ENCODE results near the gene KRTAP4-12.

- TF ChIP-seq, protein P1, sequence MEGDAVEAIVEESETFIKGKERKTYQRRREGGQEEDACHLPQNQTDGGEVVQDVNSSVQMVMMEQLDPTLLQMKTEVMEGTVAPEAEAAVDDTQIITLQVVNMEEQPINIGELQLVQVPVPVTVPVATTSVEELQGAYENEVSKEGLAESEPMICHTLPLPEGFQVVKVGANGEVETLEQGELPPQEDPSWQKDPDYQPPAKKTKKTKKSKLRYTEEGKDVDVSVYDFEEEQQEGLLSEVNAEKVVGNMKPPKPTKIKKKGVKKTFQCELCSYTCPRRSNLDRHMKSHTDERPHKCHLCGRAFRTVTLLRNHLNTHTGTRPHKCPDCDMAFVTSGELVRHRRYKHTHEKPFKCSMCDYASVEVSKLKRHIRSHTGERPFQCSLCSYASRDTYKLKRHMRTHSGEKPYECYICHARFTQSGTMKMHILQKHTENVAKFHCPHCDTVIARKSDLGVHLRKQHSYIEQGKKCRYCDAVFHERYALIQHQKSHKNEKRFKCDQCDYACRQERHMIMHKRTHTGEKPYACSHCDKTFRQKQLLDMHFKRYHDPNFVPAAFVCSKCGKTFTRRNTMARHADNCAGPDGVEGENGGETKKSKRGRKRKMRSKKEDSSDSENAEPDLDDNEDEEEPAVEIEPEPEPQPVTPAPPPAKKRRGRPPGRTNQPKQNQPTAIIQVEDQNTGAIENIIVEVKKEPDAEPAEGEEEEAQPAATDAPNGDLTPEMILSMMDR (IDR thresholded peaks at IDR 0.05; ENCODE audit: poor library complexity, severe bottlenecking), result no peak
- TF ChIP-seq POLR2AphosphoS5 (IDR thresholded peaks at IDR 0.05) (no peak), TAF1 (IDR thresholded peaks at IDR 0.05; ENCODE audit: low read depth) (no peak)
These were observed 22.3 kb downstream of the KRTAP4-12 start, which contains the start of gene KRTAP4-16 for GRCh38 chr17:41101586-41102259.

Data from neural cell (in vitro differentiated cells).